ENCODE data around the gene RASA1. TPM values are rescaled to one million over a fixed set of nuclear protein-coding genes. Genes with fewer than 3 reads are reported as not detected.

RASA1 gene
- total RNA-seq = 36.6 to 37.8 TPM (median 37.1 TPM) in 3 replicates

DNA sequence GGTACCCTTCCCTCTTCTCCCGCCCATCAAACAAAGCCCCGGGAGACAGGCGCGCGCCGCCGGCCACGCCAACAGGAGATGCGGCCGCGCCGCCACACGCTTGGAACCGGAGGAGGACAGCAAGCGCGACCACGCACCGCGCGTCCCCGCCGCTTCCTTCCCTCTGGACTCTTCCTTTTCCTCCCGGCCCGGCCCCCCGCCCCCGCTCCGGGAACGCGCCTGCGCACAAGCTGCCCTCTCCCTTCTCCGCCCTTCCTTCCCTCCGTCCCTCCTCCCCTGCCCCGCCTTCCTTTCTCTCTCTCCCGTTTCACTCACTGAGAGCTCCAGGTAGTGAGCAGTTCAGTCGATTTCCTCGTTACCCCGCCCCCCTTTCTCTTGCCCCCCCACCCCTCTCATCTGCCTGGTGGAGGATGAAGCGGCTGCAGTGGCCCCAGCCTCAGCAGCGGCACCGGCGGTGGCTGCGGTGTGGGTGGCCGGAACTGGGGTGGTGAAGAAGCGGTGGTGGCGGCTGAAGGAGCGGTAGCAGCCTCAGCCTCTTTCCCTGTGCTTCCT is at the start of gene RASA1:
TSS of gene RASA1 (plus strand) at position 310 of the 552 bp plus-strand sequence. CDS start 569 bp downstream, outside the sequence.
- peak; percentile 97 to 99 for DNase-seq (ENCODE audit: low spot score in 2 of 2, unreplicated experiment in 2 of 2)
- Mint-ChIP-seq H3K4me1 (peaks cover 25% of the 10 kb centered on the region), H3K27me3 (ENCODE audit: low read depth) (peaks cover 10% of the 10 kb centered on the region), H3K36me3 (peaks cover 3% of the 10 kb centered on the region), H3K27ac (peak within 1 kb of the TSS; percentile 98), H3K9me3 (no peaks in the 10 kb centered on the region), H3K4me3 (peak within 1 kb of the TSS; percentile 96)
- no peak for TF ChIP-seq CTCF (IDR thresholded peaks at IDR 0.05; ENCODE audit: unreplicated experiment)

DNA sequence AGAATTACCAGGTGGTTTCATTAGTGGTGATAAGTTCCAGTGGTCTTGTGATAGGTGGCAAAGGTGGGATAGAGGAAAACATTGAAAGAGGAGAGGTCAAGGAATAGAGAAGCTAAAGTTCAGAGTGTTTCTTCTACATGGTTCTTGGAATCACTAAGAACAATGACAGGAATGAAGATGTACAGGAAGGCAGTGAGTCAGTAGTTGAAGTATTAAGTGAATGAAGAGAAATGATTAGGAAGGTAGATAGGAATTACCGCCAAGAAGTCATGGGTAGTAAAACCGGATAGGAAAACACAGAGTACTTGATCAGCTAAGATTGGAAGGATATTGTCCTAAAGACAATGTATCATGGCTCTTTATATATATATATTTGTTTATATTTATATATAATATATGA is 37.9 kb upstream of the RASA1 start:
- Mint-ChIP-seq H3K4me1 (no peaks in the 10 kb centered on the region), H3K9me3 (no peaks in the 10 kb centered on the region), H3K27ac (no peak overlapping the region), H3K4me3 (no peak overlapping the region), H3K27me3 (ENCODE audit: low read depth) (no peaks in the 10 kb centered on the region), H3K36me3 (no peaks in the 10 kb centered on the region)
- DNase-seq (ENCODE audit: low spot score in 2 of 2, unreplicated experiment in 2 of 2) = no peak
- TF ChIP-seq CTCF (IDR thresholded peaks at IDR 0.05; ENCODE audit: unreplicated experiment) = no peak

DNA sequence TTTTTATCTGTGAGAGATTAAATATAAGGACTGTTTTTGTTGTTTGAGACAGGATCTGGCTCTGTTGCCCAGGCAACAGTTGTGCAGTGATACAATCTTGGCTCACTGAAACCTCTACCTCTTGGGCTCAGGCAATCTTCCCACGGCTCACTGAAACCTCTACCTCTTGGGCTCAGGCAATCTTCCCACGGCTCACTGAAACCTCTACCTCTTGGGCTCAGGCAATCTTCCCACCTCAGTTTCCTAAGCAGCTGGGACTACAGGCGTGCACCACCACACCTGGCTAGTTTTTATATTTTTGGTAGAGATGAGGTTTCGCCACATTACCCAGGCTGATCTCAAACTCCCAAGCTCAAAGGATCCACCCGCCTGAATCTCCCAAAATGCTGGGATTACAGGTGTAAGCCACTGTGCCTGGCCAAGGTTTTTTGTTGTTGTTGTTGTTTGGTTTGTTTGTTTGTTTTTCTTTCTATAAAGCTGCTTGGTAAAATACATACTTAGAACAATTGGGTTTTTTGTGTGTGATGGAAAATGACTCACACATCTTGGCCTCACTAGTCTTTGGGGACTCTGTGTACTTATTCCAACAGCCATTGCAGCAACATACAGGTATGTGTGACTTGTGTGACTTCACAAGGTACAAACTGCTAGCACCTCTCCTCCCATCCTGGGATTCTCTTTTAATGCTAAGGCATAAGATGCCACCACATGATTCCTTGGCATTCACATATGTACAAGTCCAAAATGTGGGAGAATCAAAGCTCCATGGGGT is 36.5 kb upstream of the RASA1 start:
- Mint-ChIP-seq H3K36me3 (no peaks in the 10 kb centered on the region), H3K27me3 (ENCODE audit: low read depth) (no peaks in the 10 kb centered on the region), H3K27ac (no peak overlapping the region), H3K9me3 (no peaks in the 10 kb centered on the region), H3K4me1 (no peaks in the 10 kb centered on the region), H3K4me3 (no peak overlapping the region)
- no peak for DNase-seq (ENCODE audit: low spot score in 2 of 2, unreplicated experiment in 2 of 2)
- TF ChIP-seq CTCF (IDR thresholded peaks at IDR 0.05; ENCODE audit: unreplicated experiment) = no peak

GRCh38 chr5:87233143-87233542 is 34.5 kb upstream of the RASA1 start:
- H3K27me3 Mint-ChIP-seq (ENCODE audit: low read depth) = no peaks in the 10 kb centered on the region
- no peak overlapping the region for H3K27ac Mint-ChIP-seq
- no peak for TF ChIP-seq CTCF (IDR thresholded peaks at IDR 0.05; ENCODE audit: unreplicated experiment)

GRCh38 chr5:87241555-87241954 is 26.1 kb upstream of the RASA1 start:
- H3K4me1 Mint-ChIP-seq = no peaks in the 10 kb centered on the region
- no peaks in the 10 kb centered on the region for H3K27me3 Mint-ChIP-seq (ENCODE audit: low read depth)
- peaks cover 3% of the 10 kb centered on the region for H3K9me3 Mint-ChIP-seq
- TF ChIP-seq CTCF (IDR thresholded peaks at IDR 0.05; ENCODE audit: unreplicated experiment) = no peak
- no peak overlapping the region for H3K4me3 Mint-ChIP-seq
- DNase-seq (ENCODE audit: low spot score in 2 of 2, unreplicated experiment in 2 of 2) = no peak
- H3K27ac Mint-ChIP-seq = no peak overlapping the region
- no peaks in the 10 kb centered on the region for H3K36me3 Mint-ChIP-seq

More at GRCh38 chr5:87233143-87233542, 34.5 kb upstream of the RASA1 start:
- Mint-ChIP-seq H3K4me3 (no peak overlapping the region), H3K36me3 (no peaks in the 10 kb centered on the region), H3K9me3 (peaks cover 3% of the 10 kb centered on the region), H3K4me1 (no peaks in the 10 kb centered on the region)
- DNase-seq (ENCODE audit: low spot score in 2 of 2, unreplicated experiment in 2 of 2) = no peak
